Measurements from ENCODE around the gene BAD. TPM values are rescaled to one million over a fixed set of nuclear protein-coding genes. Genes with fewer than 3 reads are reported as not detected.

Gene BAD
- total RNA-seq, 4 donors from 2014 or later, result 93.9 to 154 (median 139) TPM

DNA sequence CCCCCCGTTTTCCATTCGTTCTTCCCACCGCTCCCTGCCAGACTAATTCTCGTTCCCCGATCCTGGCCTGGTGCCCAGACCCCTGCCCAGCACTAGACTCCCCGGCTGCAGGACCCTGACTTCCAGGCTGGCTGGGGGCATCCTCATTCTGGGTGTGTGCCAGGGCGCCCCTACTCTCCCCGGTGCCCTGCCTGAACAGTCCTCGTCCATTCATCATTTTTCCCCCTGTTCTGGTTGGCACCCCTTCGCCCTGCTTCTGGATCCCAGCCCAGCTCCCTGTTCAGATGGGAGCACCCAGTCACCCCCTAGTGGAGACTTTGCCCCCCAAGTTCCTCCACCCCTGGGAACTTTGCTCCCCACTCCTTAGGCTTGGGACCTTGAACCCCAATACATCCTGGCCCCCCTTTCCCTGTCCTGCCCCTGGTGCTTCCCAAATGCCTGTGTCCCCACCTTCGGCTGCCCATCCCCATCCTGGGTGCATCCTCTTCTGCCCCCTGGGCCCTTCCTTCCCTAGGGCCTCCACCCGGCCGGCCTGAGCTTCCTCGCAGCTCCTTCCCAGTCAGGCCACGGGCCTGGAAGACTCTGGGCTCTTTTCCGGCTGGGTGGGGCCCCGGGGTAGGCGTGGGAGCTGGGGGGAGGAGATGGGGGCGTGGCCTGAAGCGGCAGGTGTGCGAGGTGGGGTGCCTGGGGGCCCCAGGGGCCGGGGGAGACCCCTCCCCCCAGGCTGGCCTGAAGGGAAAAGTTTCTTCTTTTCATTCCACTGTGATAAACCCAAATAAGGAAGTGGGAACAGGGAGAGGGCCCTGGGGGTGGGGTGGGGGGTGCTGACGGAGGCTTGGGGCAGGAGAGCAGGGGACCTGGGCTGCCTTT lies 32.2 kb downstream of the BAD start:
- TF ChIP-seq, protein P1, sequence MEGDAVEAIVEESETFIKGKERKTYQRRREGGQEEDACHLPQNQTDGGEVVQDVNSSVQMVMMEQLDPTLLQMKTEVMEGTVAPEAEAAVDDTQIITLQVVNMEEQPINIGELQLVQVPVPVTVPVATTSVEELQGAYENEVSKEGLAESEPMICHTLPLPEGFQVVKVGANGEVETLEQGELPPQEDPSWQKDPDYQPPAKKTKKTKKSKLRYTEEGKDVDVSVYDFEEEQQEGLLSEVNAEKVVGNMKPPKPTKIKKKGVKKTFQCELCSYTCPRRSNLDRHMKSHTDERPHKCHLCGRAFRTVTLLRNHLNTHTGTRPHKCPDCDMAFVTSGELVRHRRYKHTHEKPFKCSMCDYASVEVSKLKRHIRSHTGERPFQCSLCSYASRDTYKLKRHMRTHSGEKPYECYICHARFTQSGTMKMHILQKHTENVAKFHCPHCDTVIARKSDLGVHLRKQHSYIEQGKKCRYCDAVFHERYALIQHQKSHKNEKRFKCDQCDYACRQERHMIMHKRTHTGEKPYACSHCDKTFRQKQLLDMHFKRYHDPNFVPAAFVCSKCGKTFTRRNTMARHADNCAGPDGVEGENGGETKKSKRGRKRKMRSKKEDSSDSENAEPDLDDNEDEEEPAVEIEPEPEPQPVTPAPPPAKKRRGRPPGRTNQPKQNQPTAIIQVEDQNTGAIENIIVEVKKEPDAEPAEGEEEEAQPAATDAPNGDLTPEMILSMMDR (IDR thresholded peaks at IDR 0.05), result peak; percentile 31 to 70 (median 50)
- TF ChIP-seq EP300 (IDR thresholded peaks at IDR 0.05; ENCODE audit: low read depth) (no peak), POLR2AphosphoS5 (IDR thresholded peaks at IDR 0.05) (peak; percentile 74 to 83 (median 77)), POLR2A (IDR thresholded peaks at IDR 0.05) (peak; percentile 88)
- peak; percentile 89 for DNase-seq
- H3K4me1 ChIP-seq, result peaks cover 15 to 42% (median 29%) of the 10 kb centered on the region in 4 donors
- H3K36me3 ChIP-seq, result peaks cover 0 to 20% (median 0%) of the 10 kb centered on the region in 4 donors
- 4 to 6% methylated on average over 10 to 23 of the region's 23 CpGs for WGBS, 2 donors (ENCODE audit: low coverage in 1 of 2)
- H3K27ac ChIP-seq, result peak overlapping the region; percentile 84 to 91 (median 88)
- H3K4me3 ChIP-seq, result peak overlapping the region; percentile 65 to 91 (median 86)
- H3K9me3 ChIP-seq, result no peaks in the 10 kb centered on the region
- in situ Hi-C loops (cut with MboI; ENCODE audit: low pct_ligation_motif_present in 1 of 4, low pct_unique_long_range_greater_than_20kb in 1 of 4, low sequenced_read_pairs in 3 of 4) (no loop called here), intact Hi-C loops (cut with DNase I; ENCODE audit: low total_unique reads) (loop anchor here (5.0 kb wide), 1 partner anchor 50 kb away; the partner anchor contains the start of gene CATSPERZ)
- H3K27me3 ChIP-seq, result no peaks in the 10 kb centered on the region

DNA sequence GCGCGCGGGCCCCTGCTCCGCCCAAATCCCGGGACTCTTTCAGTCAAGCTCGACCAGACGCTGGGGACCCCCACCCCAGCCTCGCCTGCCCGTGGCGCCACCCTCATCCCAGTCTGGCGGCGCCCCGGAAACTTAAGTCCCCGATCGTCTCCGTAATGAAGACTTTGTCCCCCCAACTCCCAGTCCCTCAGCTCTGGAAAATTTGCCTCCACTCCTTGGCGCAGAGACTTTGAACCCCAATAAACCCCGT lies 32.8 kb downstream of the BAD start:
- TF ChIP-seq, protein P1 (IDR thresholded peaks at IDR 0.05), result no peak
- no peak for TF ChIP-seq POLR2A (IDR thresholded peaks at IDR 0.05)
- no peak for TF ChIP-seq EP300 (IDR thresholded peaks at IDR 0.05; ENCODE audit: low read depth)
- no peak for TF ChIP-seq POLR2AphosphoS5 (IDR thresholded peaks at IDR 0.05)
- H3K27ac ChIP-seq, result peak overlapping the region; percentile 84 to 91 (median 88)
- H3K4me3 ChIP-seq, result peak overlapping the region; percentile 65 to 91 (median 86)
- DNase-seq, result no peak
- no peaks in the 10 kb centered on the region for H3K27me3 ChIP-seq
- peaks cover 0 to 19% (median 0%) of the 10 kb centered on the region in 4 donors for H3K36me3 ChIP-seq
- in situ Hi-C loops (cut with MboI; ENCODE audit: low pct_ligation_motif_present in 1 of 4, low pct_unique_long_range_greater_than_20kb in 1 of 4, low sequenced_read_pairs in 3 of 4), result no loop called here
- WGBS, 2 donors (ENCODE audit: low coverage in 1 of 2), result 0% methylated on average over 2 to 18 of the region's 18 CpGs
- intact Hi-C loops (cut with DNase I; ENCODE audit: low total_unique reads), result loop anchor here (5.0 kb wide), 1 partner anchor 51 kb away; the partner anchor contains the start of gene CATSPERZ
- no peaks in the 10 kb centered on the region for H3K9me3 ChIP-seq
- peaks cover 15 to 42% (median 29%) of the 10 kb centered on the region in 4 donors for H3K4me1 ChIP-seq

DNA sequence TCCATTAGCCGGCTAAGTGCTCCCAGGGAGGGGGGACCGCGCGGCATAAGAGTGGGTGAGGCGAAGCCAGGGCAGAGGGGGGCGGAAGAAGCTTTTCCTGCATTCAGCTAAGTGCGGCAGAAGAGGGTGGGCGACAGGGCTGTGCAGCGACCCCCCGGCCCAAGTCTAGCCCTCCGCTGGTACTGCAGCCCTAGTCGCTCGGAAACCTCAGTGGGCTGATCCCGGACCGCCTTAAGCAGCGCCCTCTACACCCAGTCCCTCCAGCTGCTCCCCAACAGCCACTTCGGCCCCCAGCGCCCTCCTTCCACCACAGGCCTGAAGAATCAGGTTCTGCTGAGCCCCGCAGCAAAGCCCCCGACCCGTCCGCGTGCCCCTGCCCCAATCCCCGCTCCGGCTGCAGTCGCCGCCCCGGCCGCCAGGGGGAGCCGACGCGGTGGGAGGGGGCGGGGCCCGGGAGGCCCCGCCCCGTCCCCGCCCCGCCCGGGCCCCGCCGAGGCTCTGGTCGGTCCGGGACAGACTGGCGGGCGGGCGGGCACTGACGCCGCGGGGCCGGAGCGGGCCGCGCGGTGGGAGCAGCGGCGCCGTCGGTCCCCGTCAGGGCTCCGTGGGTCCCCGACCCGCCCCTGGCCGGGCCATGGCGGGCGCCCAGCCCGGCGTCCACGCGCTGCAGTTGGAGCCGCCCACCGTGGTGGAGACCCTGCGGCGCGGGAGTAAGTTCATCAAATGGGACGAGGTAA lies 33.3 kb downstream of the BAD start, which contains the start of gene PLCB3:
Gene PLCB3 (plus strand): TSS at position 515 of the 737 bp plus-strand sequence. CDS start 120 bp downstream, at position 635.
- intact Hi-C loops (cut with DNase I; ENCODE audit: low total_unique reads) (loop anchor here (5.0 kb wide), 1 partner anchor 51 kb away; the partner anchor contains the start of gene CATSPERZ), in situ Hi-C loops (cut with MboI; ENCODE audit: low pct_ligation_motif_present in 1 of 4, low pct_unique_long_range_greater_than_20kb in 1 of 4, low sequenced_read_pairs in 3 of 4) (no loop called here)
- TF ChIP-seq POLR2AphosphoS5 (IDR thresholded peaks at IDR 0.05) (peak; percentile 24 to 66 (median 60)), EP300 (IDR thresholded peaks at IDR 0.05; ENCODE audit: low read depth) (no peak), POLR2A (IDR thresholded peaks at IDR 0.05) (peak; percentile 10)
- TF ChIP-seq, protein P1 (IDR thresholded peaks at IDR 0.05), result peak; percentile 75 to 93 (median 87)
- H3K4me1 ChIP-seq, result peaks cover 15 to 42% (median 29%) of the 10 kb centered on the region in 4 donors
- 0% methylated on average over 20 of the region's 75 CpGs; no CpG with 5 or more reads in 1 of the 2 donors for WGBS, 2 donors (ENCODE audit: low coverage in 1 of 2)
- peak within 1 kb of the TSS; percentile 65 to 91 (median 86) for H3K4me3 ChIP-seq
- H3K36me3 ChIP-seq, result peaks cover 0 to 14% (median 0%) of the 10 kb centered on the region in 4 donors
- no peaks in the 10 kb centered on the region for H3K9me3 ChIP-seq
- DNase-seq, result peak; percentile 71
- no peaks in the 10 kb centered on the region for H3K27me3 ChIP-seq
- H3K27ac ChIP-seq, result peak within 1 kb of the TSS; percentile 84 to 91 (median 88)

Data from transverse colon (tissue), 4 donors.